Measurements from ENCODE around the gene ZNF600. TPM values are rescaled to one million over a fixed set of nuclear protein-coding genes. Genes with fewer than 3 reads are reported as not detected.
"Not testable (repeated sequence)": the region's sequence is repeated elsewhere in the genome, so short reads cannot be mapped to it uniquely, and the experiment has no call there.

The ZNF600 gene
- total and polyA plus RNA-seq, 3 experiments from 2014 or later: 20.8 to 28.1 (median 22.4) TPM

DNA sequence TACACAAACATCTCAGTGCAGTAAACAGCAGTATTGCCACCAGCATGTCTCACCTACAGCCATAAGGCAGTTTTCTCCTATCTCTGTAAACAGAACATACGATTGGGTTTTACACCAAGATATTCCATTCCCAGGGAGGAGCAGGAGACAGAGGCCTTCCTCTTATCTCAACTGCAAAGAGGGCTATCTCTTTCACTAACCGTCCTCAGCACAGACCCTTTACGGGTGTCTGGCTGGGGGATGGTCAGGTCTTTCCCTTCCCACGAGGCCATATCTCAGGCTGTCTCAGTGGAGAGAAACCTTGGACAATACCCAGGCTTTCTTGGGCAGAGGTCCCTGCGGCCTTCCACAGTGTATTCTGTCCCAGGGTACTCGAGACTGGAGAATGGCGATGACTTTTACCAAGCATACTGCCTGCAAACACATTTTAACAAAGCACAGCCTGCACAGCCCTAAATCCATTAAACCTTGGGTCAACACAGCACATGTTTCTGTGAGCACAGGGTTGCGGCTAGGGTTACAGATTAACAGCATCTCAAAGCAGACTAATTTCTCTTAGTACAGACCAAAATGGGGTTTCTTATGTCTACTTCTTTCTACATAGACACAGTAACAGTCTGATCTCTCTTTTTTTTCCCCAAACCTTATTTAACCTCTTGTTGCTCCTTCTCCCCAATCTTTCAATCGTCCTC, 62.5 kb downstream of the ZNF600 start:
- POLR2A ChIA-PET; H3K4me3 Mint-ChIP-seq; H3K27me3 ChIP-seq (ENCODE audit: insufficient read depth, low read length, poor library complexity, severe bottlenecking); H3K4me1 ChIP-seq (ENCODE audit: insufficient read depth, low read length); CTCF ChIA-PET; H3K27me3 Mint-ChIP-seq; H3K9me3 ChIP-seq (ENCODE audit: low read length); H3K4me3 ChIP-seq (ENCODE audit: low read length); DNase-seq: not testable (repeated sequence)
- H3K9me3 Mint-ChIP-seq: peaks cover 0 to 14% (median 5%) of the 10 kb centered on the region in 5 donors
- H3K36me3 Mint-ChIP-seq: peaks cover 25 to 82% (median 51%) of the 10 kb centered on the region in 3 donors
- peaks cover 5 to 11% (median 7%) of the 10 kb centered on the region in 3 donors for H3K4me1 Mint-ChIP-seq
- Histone ChIP-seq H3K27ac (ENCODE audit: low read depth, low read length) (peak overlapping the region; percentile 59), H3K36me3 (ENCODE audit: insufficient read depth, low read length) (peaks cover 25% of the 10 kb centered on the region)
- peak overlapping the region in 5 of 8 donors; percentile 8 to 55 (median 40) for H3K27ac Mint-ChIP-seq

DNA sequence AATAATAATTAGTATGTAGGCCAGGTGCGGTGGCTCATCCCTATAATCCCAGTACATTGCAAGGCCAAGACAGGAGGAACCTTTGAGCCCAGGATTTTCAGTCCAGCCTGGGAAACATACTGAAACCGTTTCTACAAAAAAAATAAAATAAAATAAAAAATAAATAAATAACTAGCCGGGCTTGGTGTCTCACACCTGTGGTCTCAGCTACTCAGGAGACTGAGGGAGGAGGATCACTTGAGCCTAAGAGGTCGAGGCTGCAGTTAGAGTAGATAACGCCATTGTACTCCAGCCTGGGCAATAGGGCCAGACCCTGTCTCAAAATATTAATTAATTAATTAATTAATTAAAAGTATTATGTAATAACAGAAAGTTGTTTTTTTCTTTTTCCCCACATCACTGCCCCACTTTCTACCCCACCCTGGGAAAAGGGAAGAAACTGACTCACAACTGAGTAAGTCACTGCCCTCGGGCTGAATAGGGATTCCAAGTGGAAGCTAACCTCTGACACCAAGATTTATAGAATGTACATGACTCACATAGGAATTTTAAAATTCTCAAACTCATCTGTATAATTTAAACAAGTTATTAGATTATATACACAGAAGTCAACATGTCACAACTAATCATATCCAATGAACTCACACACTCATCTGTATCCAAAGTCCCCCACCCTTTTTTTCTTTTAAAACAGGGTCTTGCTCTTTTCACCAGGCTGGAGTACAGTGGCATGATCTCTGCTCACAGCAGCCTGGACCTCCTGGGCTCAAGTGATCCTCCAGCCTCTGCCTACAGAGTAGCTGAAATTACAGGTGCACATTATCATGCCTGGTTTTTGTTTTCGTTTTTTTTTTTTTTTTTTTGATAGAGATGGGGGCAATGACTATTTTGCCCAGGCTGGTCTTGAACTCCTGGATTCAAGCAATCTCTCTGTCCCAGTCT, 64.3 kb downstream of the ZNF600 start:
- POLR2A ChIA-PET: interaction anchor here (0.6 kb wide), 1 partner anchor 11 kb away, joined by 3 read pairs; no protein-coding TSS in a partner anchor
- CTCF ChIA-PET: no interaction called here
- H3K36me3 ChIP-seq (ENCODE audit: insufficient read depth, low read length): peaks cover 9% of the 10 kb centered on the region
- H3K9me3 ChIP-seq (ENCODE audit: low read length): no peaks in the 10 kb centered on the region
- Mint-ChIP-seq H3K4me3 (no peak overlapping the region), H3K4me1 (peaks cover 0 to 13% (median 3%) of the 10 kb centered on the region in 3 donors), H3K9me3 (peaks cover 0 to 14% (median 5%) of the 10 kb centered on the region in 5 donors), H3K27ac (peak overlapping the region in 2 of 8 donors; percentile 19 to 80), H3K36me3 (peaks cover 21 to 70% (median 47%) of the 10 kb centered on the region in 3 donors), H3K27me3 (no peaks in the 10 kb centered on the region)
- H3K27ac ChIP-seq (ENCODE audit: low read depth, low read length): no peak overlapping the region
- H3K4me3 ChIP-seq (ENCODE audit: low read length): no peak overlapping the region
- no peak for DNase-seq
- H3K27me3 ChIP-seq (ENCODE audit: insufficient read depth, low read length, poor library complexity, severe bottlenecking): no peaks in the 10 kb centered on the region
- H3K4me1 ChIP-seq (ENCODE audit: insufficient read depth, low read length): no peaks in the 10 kb centered on the region

DNA sequence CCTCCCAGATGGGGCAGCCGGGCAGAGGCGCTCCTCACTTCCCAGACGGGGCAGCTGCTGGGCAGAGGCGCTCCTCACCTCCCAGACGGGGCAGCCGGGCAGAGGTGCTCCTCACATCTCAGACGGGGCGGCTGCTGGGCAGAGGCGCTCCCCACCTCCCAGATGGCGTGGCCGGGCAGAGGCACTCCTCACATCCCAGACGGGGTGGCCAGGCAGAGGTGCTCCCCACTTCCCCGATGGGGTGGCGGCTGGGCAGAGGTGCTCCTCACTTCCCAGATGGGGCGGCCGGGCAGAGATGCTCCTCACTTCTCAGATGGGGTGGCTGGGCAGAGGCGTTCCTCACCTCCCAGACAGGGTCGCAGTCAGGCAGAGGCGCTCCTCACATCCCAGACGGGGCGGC, 66.0 kb downstream of the ZNF600 start:
- DNase-seq; H3K4me1 ChIP-seq (ENCODE audit: insufficient read depth, low read length); H3K27me3 ChIP-seq (ENCODE audit: insufficient read depth, low read length, poor library complexity, severe bottlenecking); H3K4me3 Mint-ChIP-seq; CTCF ChIA-PET; H3K36me3 ChIP-seq (ENCODE audit: insufficient read depth, low read length); POLR2A ChIA-PET; H3K9me3 ChIP-seq (ENCODE audit: low read length); H3K4me3 ChIP-seq (ENCODE audit: low read length); H3K27ac ChIP-seq (ENCODE audit: low read depth, low read length); H3K27ac Mint-ChIP-seq; H3K27me3 Mint-ChIP-seq: not testable (repeated sequence)
- H3K36me3 Mint-ChIP-seq: peaks cover 18 to 60% (median 43%) of the 10 kb centered on the region in 3 donors
- H3K4me1 Mint-ChIP-seq: peaks cover 12 to 31% (median 18%) of the 10 kb centered on the region in 3 donors
- H3K9me3 Mint-ChIP-seq: peaks cover 0 to 16% (median 5%) of the 10 kb centered on the region in 5 donors

DNA sequence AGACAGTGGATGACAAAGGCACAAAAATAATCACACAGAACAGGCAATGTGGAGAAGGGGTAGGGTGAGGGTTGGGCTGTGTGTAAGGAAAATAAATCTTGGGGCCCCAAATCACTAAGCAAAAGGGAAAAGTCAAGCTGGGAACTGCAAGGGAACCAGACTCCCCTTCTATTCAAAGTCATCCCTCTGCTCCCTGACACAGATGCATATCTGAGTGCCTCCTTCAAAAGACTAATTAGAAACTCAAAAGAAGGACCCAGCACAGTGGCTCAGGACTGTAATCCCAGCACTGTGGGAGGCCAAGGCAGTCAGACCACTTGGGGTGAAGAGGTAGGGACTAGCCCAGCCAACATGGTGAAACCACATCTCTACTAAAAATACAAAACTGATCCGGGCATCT, 70.1 kb downstream of the ZNF600 start:
- POLR2A ChIA-PET: no interaction called here
- no peak overlapping the region for H3K27ac ChIP-seq (ENCODE audit: low read depth, low read length)

GRCh38 chr19:52715902-52716301, 70.7 kb downstream of the ZNF600 start:
- CTCF ChIA-PET: not testable (repeated sequence)

More for the DNA sequence above, 70.1 kb downstream of the ZNF600 start:
- peaks cover 17 to 60% (median 46%) of the 10 kb centered on the region in 3 donors for H3K36me3 Mint-ChIP-seq
- peaks cover 21 to 39% (median 28%) of the 10 kb centered on the region in 3 donors for H3K4me1 Mint-ChIP-seq
- H3K27me3 Mint-ChIP-seq: no peaks in the 10 kb centered on the region
- Histone ChIP-seq H3K9me3 (ENCODE audit: low read length) (no peaks in the 10 kb centered on the region), H3K4me3 (ENCODE audit: low read length) (no peak overlapping the region), H3K27me3 (ENCODE audit: insufficient read depth, low read length, poor library complexity, severe bottlenecking) (no peaks in the 10 kb centered on the region), H3K36me3 (ENCODE audit: insufficient read depth, low read length) (peaks cover 13% of the 10 kb centered on the region), H3K4me1 (ENCODE audit: insufficient read depth, low read length) (peaks cover 3% of the 10 kb centered on the region)
- CTCF ChIA-PET: no interaction called here
- H3K9me3 Mint-ChIP-seq: peaks cover 0 to 14% (median 2%) of the 10 kb centered on the region in 5 donors
- H3K27ac Mint-ChIP-seq: peak overlapping the region; percentile 57 to 94 (median 87)
- no peak for DNase-seq
- H3K4me3 Mint-ChIP-seq: peak overlapping the region in 1 of 7 donors; percentile 32

GRCh38 chr19:52715330-52715729, 71.3 kb downstream of the ZNF600 start:
- H3K9me3 ChIP-seq (ENCODE audit: low read length); POLR2A ChIA-PET; H3K27ac ChIP-seq (ENCODE audit: low read depth, low read length); H3K27me3 ChIP-seq (ENCODE audit: insufficient read depth, low read length, poor library complexity, severe bottlenecking); H3K4me1 ChIP-seq (ENCODE audit: insufficient read depth, low read length); H3K27me3 Mint-ChIP-seq; H3K4me3 ChIP-seq (ENCODE audit: low read length); DNase-seq: not testable (repeated sequence)
- Mint-ChIP-seq H3K27ac (peak overlapping the region; percentile 57 to 94 (median 87)), H3K4me1 (peaks cover 21 to 42% (median 28%) of the 10 kb centered on the region in 3 donors), H3K9me3 (peaks cover 0 to 21% (median 2%) of the 10 kb centered on the region in 5 donors), H3K36me3 (peaks cover 24 to 62% (median 48%) of the 10 kb centered on the region in 3 donors), H3K4me3 (peak overlapping the region in 3 of 7 donors; percentile 14 to 49 (median 19))
- H3K36me3 ChIP-seq (ENCODE audit: insufficient read depth, low read length): peaks cover 14% of the 10 kb centered on the region
- CTCF ChIA-PET: interaction anchor here (0.6 kb wide), 1 partner anchor 526 kb away, joined by 3 read pairs; no protein-coding TSS in a partner anchor

More at GRCh38 chr19:52715902-52716301, 70.7 kb downstream of the ZNF600 start:
- peak in 4 of 5 donors; percentile 13 to 59 (median 32) for DNase-seq
- Mint-ChIP-seq H3K4me3 (peak overlapping the region in 3 of 7 donors; percentile 14 to 49 (median 45)), H3K27ac (peak overlapping the region; percentile 57 to 94 (median 87)), H3K9me3 (peaks cover 0 to 17% (median 2%) of the 10 kb centered on the region in 5 donors), H3K36me3 (peaks cover 21 to 60% (median 46%) of the 10 kb centered on the region in 3 donors), H3K4me1 (peaks cover 21 to 42% (median 28%) of the 10 kb centered on the region in 3 donors)
- peaks cover 13% of the 10 kb centered on the region for H3K36me3 ChIP-seq (ENCODE audit: insufficient read depth, low read length)
- H3K27me3 Mint-ChIP-seq; H3K27me3 ChIP-seq (ENCODE audit: insufficient read depth, low read length, poor library complexity, severe bottlenecking); H3K9me3 ChIP-seq (ENCODE audit: low read length); H3K27ac ChIP-seq (ENCODE audit: low read depth, low read length); POLR2A ChIA-PET; H3K4me3 ChIP-seq (ENCODE audit: low read length); H3K4me1 ChIP-seq (ENCODE audit: insufficient read depth, low read length): not testable (repeated sequence)
